GM20431 (cell line): ENCODE results near the gene EPM2AIP1.

Experiments used
- in situ Hi-C: fragments of 300-500 bp; cut with MseI, MboI; formaldehyde crosslinking; loops from one replicate; pipeline ENCODE4 v1.15.0; 2020; ENCODE audit warnings: low sequenced_read_pairs; ENCODE audit not compliant: unreplicated experiment

EPM2AIP1 gene

GRCh38 chr3:36993326-36994283 lies 674 bp upstream of the EPM2AIP1 start, which contains the start of gene MLH1:
MLH1 (plus strand) TSS chr3:36993518; CDS start chr3:36993548, 30 bp downstream.
- in situ Hi-C loops = no loop called here

- in situ Hi-C loops = no loop called here
These were observed 767 bp downstream of the EPM2AIP1 start for GRCh38 chr3:36991923-36992805.

GRCh38 chr3:36991147-36991546 lies 1.8 kb downstream of the EPM2AIP1 start:
- in situ Hi-C loops = no loop called here

GRCh38 chr3:36989568-36989967 lies 3.4 kb downstream of the EPM2AIP1 start:
- in situ Hi-C loops = no loop called here

GRCh38 chr3:36989005-36989404 lies 3.9 kb downstream of the EPM2AIP1 start:
- in situ Hi-C loops = no loop called here

- in situ Hi-C loops = no loop called here
These were observed 4.6 kb downstream of the EPM2AIP1 start for GRCh38 chr3:36988356-36988755.

- in situ Hi-C loops = no loop called here
These were observed 11.9 kb downstream of the EPM2AIP1 start for GRCh38 chr3:36981006-36981405.

- in situ Hi-C loops = loop anchor here (25.0 kb wide), 1 partner anchor 236 kb away; no protein-coding TSS in a partner anchor
These were observed 19.8 kb downstream of the EPM2AIP1 start for GRCh38 chr3:36973139-36973538.

GRCh38 chr3:36972163-36972562 lies 20.8 kb downstream of the EPM2AIP1 start:
- in situ Hi-C loops = loop anchor here (25.0 kb wide), 1 partner anchor 235 kb away; no protein-coding TSS in a partner anchor

GRCh38 chr3:36969540-36970432 lies 23.1 kb downstream of the EPM2AIP1 start:
- in situ Hi-C loops = loop anchor here (25.0 kb wide), 1 partner anchor 232 kb away; no protein-coding TSS in a partner anchor

- in situ Hi-C loops = loop anchor here (25.0 kb wide), 1 partner anchor 232 kb away; no protein-coding TSS in a partner anchor
These were observed 23.8 kb downstream of the EPM2AIP1 start for GRCh38 chr3:36969085-36969484.

- in situ Hi-C loops = loop anchor here (25.0 kb wide), 1 partner anchor 228 kb away; no protein-coding TSS in a partner anchor
These were observed 27.5 kb downstream of the EPM2AIP1 start for GRCh38 chr3:36965440-36965839.

- in situ Hi-C loops = loop anchor here (25.0 kb wide), 1 partner anchor 228 kb away; no protein-coding TSS in a partner anchor
These were observed 28.1 kb downstream of the EPM2AIP1 start for GRCh38 chr3:36964817-36965216.

- in situ Hi-C loops = loop anchor here (25.0 kb wide), 1 partner anchor 227 kb away; no protein-coding TSS in a partner anchor
These were observed 28.6 kb downstream of the EPM2AIP1 start for GRCh38 chr3:36964331-36964730.

- in situ Hi-C loops = loop anchor here (25.0 kb wide), 1 partner anchor 226 kb away; no protein-coding TSS in a partner anchor
These were observed 29.9 kb downstream of the EPM2AIP1 start for GRCh38 chr3:36963008-36963407.

GRCh38 chr3:36960502-36960901 lies 32.4 kb downstream of the EPM2AIP1 start:
- in situ Hi-C loops = loop anchor here (25.0 kb wide), 1 partner anchor 223 kb away; no protein-coding TSS in a partner anchor

- in situ Hi-C loops = loop anchor here (25.0 kb wide), 1 partner anchor 223 kb away; no protein-coding TSS in a partner anchor
These were observed 33.1 kb downstream of the EPM2AIP1 start for GRCh38 chr3:36959821-36960220.

- in situ Hi-C loops = loop anchor here (25.0 kb wide), 1 partner anchor 221 kb away; no protein-coding TSS in a partner anchor
These were observed 34.9 kb downstream of the EPM2AIP1 start for GRCh38 chr3:36957862-36958686.
